HCT116 (cell line): ENCODE data around the gene ALKBH8. TPM values are rescaled to one million over a fixed set of nuclear protein-coding genes. Genes with fewer than 3 reads are reported as not detected.

Source experiments
- ATAC-seq: fragments of 200-7000 bp; cut with Tn5 transposase; 2 replicates; pipeline ENCODE4 v1.9.1; 2020; ENCODE audit warnings: mild to moderate bottlenecking, moderate library complexity
- BruUV-seq: library from RNA; stranded (reverse); fragments of 400-500 nt; replicated peaks from 2 replicates; lab custom pipeline; 2021; lab: Mats Ljungman, UMichigan
- CTCF ChIA-PET: fragments of 300-600 bp; sonication (Branson Sonifier 250); formaldehyde crosslinking; loops from one replicate; lab custom pipeline; 2021; ENCODE audit warnings: antibody characterized with exemption; lab: Charles Lee
- POLR2A ChIA-PET: fragments of 300-600, 350-600 bp; sonication (Branson Sonifier 250); formaldehyde crosslinking; loops from one replicate; lab custom pipeline; 2021; ENCODE audit warnings: antibody characterized with exemption; lab: Charles Lee
- RAD21 ChIA-PET, 2 experiments: fragments of 300-600 bp; sonication (Branson Sonifier 250); formaldehyde crosslinking; loops; one replicate each; lab custom pipeline; 2023; ENCODE audit warnings: low total read pairs in 2 of 2; ENCODE audit not compliant: uncharacterized antibody in 2 of 2, unreplicated experiment in 2 of 2, low non-redundant PET in 1 of 2; lab: Charles Lee
- DNase-seq: peaks from one replicate; pipeline ENCODE4 v3.0.0-alpha.2; 2010; ENCODE audit warnings: low read depth, low spot score
- H2AFZ ChIP-seq: fragments of 200-600 bp; shearing (Covaris generic), sonication (generic); 2 replicates; pipeline ENCODE4 v1.6.1; 2017; ENCODE audit warnings: low read depth, mixed run types, mixed read lengths, antibody characterized with exemption, low read length; ENCODE audit not compliant: poor library complexity, severe bottlenecking
- H3K27ac ChIP-seq: 2 replicates; pipeline ENCODE4 v1.5.1; 2012; ENCODE audit warnings: low read depth, low read length
- H3K27me3 ChIP-seq: fragments of 200-600 bp; sonication (generic); 2 replicates; pipeline ENCODE4 v1.6.1; 2016; ENCODE audit warnings: mixed run types, low read length, mixed read lengths; ENCODE audit not compliant: insufficient read depth
- H3K36me3 ChIP-seq, 2 experiments: fragments of 200-500 bp in 1 of 2; fragments of 200-600 bp in 1 of 2; sonication (Bioruptor generic) in 1 of 2; sonication (generic) in 1 of 2; 2 replicates each; pipeline versions ENCODE4 v1.5.1 to v1.6.1; 2014 to 2016; ENCODE audit warnings: low read length in 2 of 2, inconsistent platforms in 1 of 2, mixed read lengths in 1 of 2, mixed run types in 1 of 2; ENCODE audit not compliant: insufficient read depth in 2 of 2, control insufficient read depth in 1 of 2
- H3K4me1 ChIP-seq, 2 experiments: fragments of 200-600 bp in 1 of 2; sonication (generic) in 1 of 2; 2 replicates each; pipeline versions ENCODE4 v1.5.1 to v1.6.1; 2012 to 2017; ENCODE audit warnings: low read length in 2 of 2, inconsistent platforms in 1 of 2, mild to moderate bottlenecking in 1 of 2, mixed read lengths in 1 of 2, mixed run types in 1 of 2, moderate library complexity in 1 of 2; ENCODE audit not compliant: insufficient read depth in 2 of 2, control insufficient read depth in 1 of 2
- H3K4me2 ChIP-seq: fragments of 200-600 bp; sonication (generic); 2 replicates; pipeline ENCODE4 v1.6.1; 2017; ENCODE audit warnings: mixed run types, low read length, mixed read lengths
- H3K4me3 ChIP-seq, 2 experiments: fragments of 200-600 bp in 1 of 2; sonication (generic) in 1 of 2; replicated peaks in 1 of 2; 2 replicates each; pipeline ENCODE4 v1.5.1; 2011 to 2016; ENCODE audit warnings: low read length in 2 of 2, control low read depth in 1 of 2, low read depth in 1 of 2, mild to moderate bottlenecking in 1 of 2, mixed read lengths in 1 of 2, mixed run types in 1 of 2
- H3K79me2 ChIP-seq: fragments of 200-600 bp; sonication (generic); 2 replicates; pipeline ENCODE4 v1.6.1; 2017; ENCODE audit warnings: mild to moderate bottlenecking, mixed run types, low read length, moderate library complexity, mixed read lengths; ENCODE audit not compliant: insufficient read depth
- H3K9ac ChIP-seq: fragments of 200-600 bp; sonication (generic); 2 replicates; pipeline ENCODE4 v1.6.1; 2016; ENCODE audit warnings: low read length, mixed read lengths
- H3K9me2 ChIP-seq: fragments of 200-600 bp; sonication (generic), shearing (Covaris generic); 2 replicates; pipeline ENCODE4 v1.6.1; 2017; ENCODE audit warnings: mixed run types, mild to moderate bottlenecking, moderate library complexity; ENCODE audit not compliant: insufficient read depth
- H3K9me3 ChIP-seq, 2 experiments: fragments of 200-500 bp in 1 of 2; fragments of 200-600 bp in 1 of 2; sonication (Bioruptor generic) in 1 of 2; sonication (generic) in 1 of 2; 2 replicates each; pipeline ENCODE4 v1.6.1; 2014 to 2017; ENCODE audit warnings: low read length in 2 of 2, mixed read lengths in 2 of 2, inconsistent platforms in 1 of 2, low read depth in 1 of 2, mild to moderate bottlenecking in 1 of 2, mixed run types in 1 of 2, moderate library complexity in 1 of 2; ENCODE audit not compliant: control insufficient read depth in 1 of 2, insufficient read depth in 1 of 2
- H4K20me1 ChIP-seq: fragments of 200-600 bp; sonication (generic), shearing (Covaris generic); 2 replicates; pipeline ENCODE4 v1.6.1; 2017; ENCODE audit warnings: mixed run types, mild to moderate bottlenecking, moderate library complexity; ENCODE audit not compliant: insufficient read depth
- EGR1 ChIP-seq: IDR thresholded peaks from 2 replicates; pipeline ENCODE4 v1.6.1; 2012; ENCODE audit warnings: low read depth
- EZH2 ChIP-seq: fragments of 200-600 bp; sonication (generic); IDR thresholded peaks from 2 replicates; pipeline ENCODE4 v1.6.1; 2017; ENCODE audit warnings: antibody characterized with exemption, mixed run types
- EZH2phosphoT487 ChIP-seq: fragments of 200-600 bp; IDR thresholded peaks from 2 replicates; pipeline ENCODE4 v1.6.1; 2018; ENCODE audit warnings: antibody characterized with exemption, borderline replicate concordance
- FOSL1 ChIP-seq: IDR thresholded peaks from 2 replicates; pipeline ENCODE4 v1.6.1; 2012; ENCODE audit warnings: low read depth
- JUND ChIP-seq: IDR thresholded peaks from 2 replicates; pipeline ENCODE4 v1.6.1; 2012
- MAX ChIP-seq: IDR thresholded peaks from 2 replicates; pipeline ENCODE4 v1.6.1; 2012
- POLR2A ChIP-seq: IDR thresholded peaks from 2 replicates; pipeline ENCODE4 v1.7.0; 2011; ENCODE audit warnings: borderline replicate concordance; ENCODE audit not compliant: insufficient read depth, insufficient read length; ENCODE audit errors: extremely low read depth
- POLR2AphosphoS5 ChIP-seq: IDR thresholded peaks from 2 replicates; pipeline ENCODE4 v1.6.1; 2011; ENCODE audit warnings: mild to moderate bottlenecking, low read depth, low read length, moderate library complexity
- RAD21 ChIP-seq: IDR thresholded peaks from 2 replicates; pipeline ENCODE4 v1.6.1; 2012; ENCODE audit warnings: low read depth, mild to moderate bottlenecking
- SIN3A ChIP-seq: IDR thresholded peaks from 2 replicates; pipeline ENCODE4 v1.6.1; 2012; ENCODE audit warnings: low read depth
- SRF ChIP-seq: IDR thresholded peaks from 2 replicates; pipeline ENCODE4 v1.6.1; 2012; ENCODE audit warnings: low read depth
- ZBTB33 ChIP-seq: IDR thresholded peaks from 2 replicates; pipeline ENCODE4 v1.6.1; 2011; ENCODE audit warnings: mild to moderate bottlenecking, low read length, moderate library complexity; ENCODE audit not compliant: insufficient replicate concordance; ENCODE audit errors: extremely low read depth
- ZNF274 ChIP-seq: fragments of 200-500 bp; sonication (Bioruptor generic); IDR thresholded peaks from 2 replicates; pipeline ENCODE4 v1.6.1; 2014; ENCODE audit warnings: mild to moderate bottlenecking, low read depth, low read length, inconsistent platforms
- intact Hi-C: fragments of 100-400 bp; cut with micrococcal nuclease; formaldehyde crosslinking; loops from 2 replicates; pipeline ENCODE4 v1.10.0; 2022
- total RNA-seq: library from RNA; stranded (reverse); gene quantifications from one replicate; pipeline ENCODE4 v1.2.1, GENCODE V29; 2021; ENCODE audit not compliant: unreplicated experiment

Gene ALKBH8
- total RNA-seq, 1 experiment from 2014 or later: 11.6 TPM

GRCh38 chr11:107505647-107506225 is 59.8 kb downstream of the ALKBH8 start:
- no TSS peak for BruUV-seq
- no peak for DNase-seq
- H3K4me2 ChIP-seq: no peak overlapping the region
- no peaks in the 10 kb centered on the region for H4K20me1 ChIP-seq
- H3K4me3 ChIP-seq: no peak overlapping the region
- no peaks in the 10 kb centered on the region for H3K79me2 ChIP-seq
- TF ChIP-seq SRF (no peak), FOSL1 (no peak), EZH2 (no peak), EZH2phosphoT487 (no peak), RAD21 (no peak), EGR1 (no peak), POLR2A (no peak), JUND (no peak), ZBTB33 (no peak), POLR2AphosphoS5 (no peak), ZNF274 (no peak), SIN3A (no peak), MAX (no peak)
- POLR2A ChIA-PET: no interaction called here
- H3K27ac ChIP-seq: no peak overlapping the region
- H3K4me1 ChIP-seq: no peaks in the 10 kb centered on the region
- H3K9me2 ChIP-seq: no peaks in the 10 kb centered on the region
- no peaks in the 10 kb centered on the region for H3K27me3 ChIP-seq
- no peak for ATAC-seq
- RAD21 ChIA-PET: no interaction called here
- H2AFZ ChIP-seq: no peak overlapping the region
- H3K36me3 ChIP-seq: peaks cover 0 to 18% of the 10 kb centered on the region in 2 experiments; a peak in 2 of 4 replicates
- CTCF ChIA-PET: no interaction called here
- H3K9ac ChIP-seq: no peak overlapping the region
- intact Hi-C loops: no loop called here
- H3K9me3 ChIP-seq: peaks cover 0 to 4% of the 10 kb centered on the region in 2 experiments; a peak in 2 of 4 replicates
